NB4 (cell line): ENCODE measurements around the gene CADPS2.

ENCODE experiments used
- MAX ChIP-seq: IDR thresholded peaks from 2 replicates; pipeline ENCODE4 v1.6.1; 2011; ENCODE audit warnings: low read depth, low read length
- POLR2A ChIP-seq: IDR thresholded peaks from 2 replicates; pipeline ENCODE4 v1.6.1; 2011; ENCODE audit warnings: mild to moderate bottlenecking; ENCODE audit not compliant: insufficient read length; ENCODE audit errors: extremely low read depth
- TF ChIP-seq, protein P1 (sequence below): IDR thresholded peaks from one replicate; pipeline ENCODE4 v1.5.1; 2012; ENCODE audit warnings: low read depth, low read length

DNA sequence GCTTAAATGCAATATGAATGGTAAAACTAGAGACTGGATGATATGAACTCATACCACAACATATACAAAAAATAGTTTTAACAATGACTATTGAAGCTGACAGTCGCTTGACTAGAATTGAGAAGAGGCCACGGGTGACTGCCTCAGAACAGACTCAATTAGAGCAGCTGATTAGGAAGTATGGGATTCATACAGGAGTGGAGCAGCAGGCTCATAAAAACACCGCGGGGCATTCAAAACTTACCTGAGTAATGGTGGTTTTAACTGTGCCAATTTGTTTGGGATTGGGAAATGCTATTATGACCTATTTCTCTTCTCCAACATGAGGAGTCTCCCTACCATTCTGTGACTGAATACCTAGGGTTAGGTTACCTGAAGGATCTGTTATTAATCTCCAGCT, 2.1 kb downstream of the CADPS2 start:
- TF ChIP-seq, protein P1, sequence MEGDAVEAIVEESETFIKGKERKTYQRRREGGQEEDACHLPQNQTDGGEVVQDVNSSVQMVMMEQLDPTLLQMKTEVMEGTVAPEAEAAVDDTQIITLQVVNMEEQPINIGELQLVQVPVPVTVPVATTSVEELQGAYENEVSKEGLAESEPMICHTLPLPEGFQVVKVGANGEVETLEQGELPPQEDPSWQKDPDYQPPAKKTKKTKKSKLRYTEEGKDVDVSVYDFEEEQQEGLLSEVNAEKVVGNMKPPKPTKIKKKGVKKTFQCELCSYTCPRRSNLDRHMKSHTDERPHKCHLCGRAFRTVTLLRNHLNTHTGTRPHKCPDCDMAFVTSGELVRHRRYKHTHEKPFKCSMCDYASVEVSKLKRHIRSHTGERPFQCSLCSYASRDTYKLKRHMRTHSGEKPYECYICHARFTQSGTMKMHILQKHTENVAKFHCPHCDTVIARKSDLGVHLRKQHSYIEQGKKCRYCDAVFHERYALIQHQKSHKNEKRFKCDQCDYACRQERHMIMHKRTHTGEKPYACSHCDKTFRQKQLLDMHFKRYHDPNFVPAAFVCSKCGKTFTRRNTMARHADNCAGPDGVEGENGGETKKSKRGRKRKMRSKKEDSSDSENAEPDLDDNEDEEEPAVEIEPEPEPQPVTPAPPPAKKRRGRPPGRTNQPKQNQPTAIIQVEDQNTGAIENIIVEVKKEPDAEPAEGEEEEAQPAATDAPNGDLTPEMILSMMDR = no peak
- TF ChIP-seq POLR2A (no peak), MAX (no peak)
